Heart right ventricle (tissue), 16 donors: ENCODE results near the gene SLU7. TPM values are rescaled to one million over a fixed set of nuclear protein-coding genes. Genes with fewer than 3 reads are reported as not detected.
A peak's percentile ranks its signal among the peaks of the same experiment; 100 is the strongest.

Experiments
- ATAC-seq, 8 donors: fragments of 200-7000 bp; cut with Tn5 transposase; one replicate each; pipeline ENCODE4 v1.9.1; 2020; ENCODE audit warnings: mild to moderate bottlenecking in 8 of 8, moderate library complexity in 8 of 8, moderate number of reproducible peaks in 1 of 8
- DNase-seq, 2 donors: peaks; one replicate each; pipeline ENCODE4 v3.0.0-alpha.2; 2020
- H3K27ac ChIP-seq, 10 donors: fragments of 200-600 bp; sonication (generic) in 2 of 10; one replicate each; pipeline versions ENCODE4 v1.5.0 to v1.8.0; 2020 to 2022; ENCODE audit warnings: mild to moderate bottlenecking in 3 of 10
- H3K27me3 ChIP-seq, 7 donors: fragments of 200-600 bp; one replicate each; pipeline ENCODE4 v1.8.0; 2021 to 2022; ENCODE audit warnings: mild to moderate bottlenecking in 2 of 7
- H3K36me3 ChIP-seq, 9 donors: fragments of 200-600 bp; sonication (generic) in 1 of 9; one replicate each; pipeline versions ENCODE4 v1.5.0 to v1.8.0; 2020 to 2022; ENCODE audit warnings: mild to moderate bottlenecking in 2 of 9
- H3K4me1 ChIP-seq, 9 donors: fragments of 200-600 bp; sonication (generic) in 1 of 9; one replicate each; pipeline versions ENCODE4 v1.5.0 to v1.8.0; 2020 to 2022; ENCODE audit warnings: mild to moderate bottlenecking in 4 of 9
- H3K4me3 ChIP-seq, 10 donors: fragments of 200-600 bp; sonication (generic) in 2 of 10; one replicate each; pipeline versions ENCODE4 v1.5.0 to v1.8.0; 2020 to 2022; ENCODE audit warnings: mild to moderate bottlenecking in 7 of 10, moderate library complexity in 2 of 10
- H3K9me3 ChIP-seq, 11 donors: fragments of 200-600 bp in 10 of 11; sonication (generic) in 2 of 11; one replicate each; pipeline versions ENCODE4 v1.5.0 to v1.8.0; 2013 to 2022; ENCODE audit warnings: mild to moderate bottlenecking in 2 of 11, control low read depth in 1 of 11, moderate library complexity in 1 of 11
- CTCF ChIP-seq, 9 donors: fragments of 200-600 bp; sonication (generic) in 2 of 9; IDR thresholded peaks; one replicate each; pipeline versions ENCODE4 v1.5.0 to v1.8.0; 2021 to 2022; ENCODE audit warnings: antibody characterized with exemption in 9 of 9, mild to moderate bottlenecking in 5 of 9, moderate library complexity in 1 of 9
- WGBS, 2 donors: extraction: QIAGEN DNeasy Blood & Tissue Kit; methylation state at CpG; one replicate each; pipeline ENCODE4 v1.1.7; 2013; ENCODE audit warnings: inconsistent platforms in 1 of 2; 5-methylcytosine and 5-hydroxymethylcytosine counted together
- intact Hi-C, 10 donors: fragments of 100-400 bp; cut with DNase I; formaldehyde crosslinking; loops; one replicate each; pipeline versions ENCODE4 v1.11.1 to v1.14.2; 2022
- polyA plus RNA-seq, 2 donors: library from polyadenylated mRNA; stranded (reverse); fragments of 200-250 nt; gene quantifications; one replicate each; pipeline ENCODE4 v1.2.3, GENCODE V29; 2013
- total RNA-seq, 10 donors: library from RNA; stranded (reverse); fragmentation: NEBNext Ultra II Directional in 3 of 10; extraction: Animal tissue kit (Norgen Biotek cat#: 25700) in 3 of 10; gene quantifications; one replicate each; pipeline versions ENCODE4 v1.2.1 to v1.2.4, GENCODE V29; 2021 to 2023
- donor health status: Arrhythmogenic right ventricular cardiomyopathy.
- donor health status: ischemic (EF 13 %, LVEDD 7.1; RV severe dilation, severe dysfunction).
- donor health status: healthy with polysubstance abuse.
- donor health status: DM: no; HTN: yes; CAD: no.
- donor health status: DM: no; HTN: no; CAD: no.
- donor health status: ischemic (EF 25% LVEDD 6.9; RV normal size, moderate dysfunction).
- donor health status: ischemic (EF 25% LVEDD 5.7; RV mildly dilated, moderate dysfunction).
- donor health status: healthy.
- donor health status: DM: yes; HTN: yes; CAD: no.
- donor health status: Ischemic cardiomyopathy.
- donor health status: ischemic (EF 35%, LVEDD 5.7; RV mildly dilated, moderate dysfunction).
- donor health status: nonischemic (EF 11% LVEDD 7.7; RV severe dilation, severe dysfunction).
- donor health status: DM: yes; HTN: yes; CAD: no.
- donor health status: PGD.
- donor health status: ischemic (EF 29% LVEDD 5.4; RV normal size, mild dysfunction).
- donor health status: nonischemic (EF 23%, LVEDD 6.1; RV moderate dilation, normal function).

Gene SLU7
- total and polyA plus RNA-seq, 12 donors: 19.2 to 62.4 (median 40.6) TPM

GRCh38 chr5:160363660-160364395 is 55.1 kb downstream of the SLU7 start:
- H3K27ac ChIP-seq: peak overlapping the region in 9 of 10 donors; percentile 31 to 83 (median 52)
- no peaks in the 10 kb centered on the region for H3K9me3 ChIP-seq
- peaks cover 0 to 3% (median 0%) of the 10 kb centered on the region in 7 donors for H3K27me3 ChIP-seq
- ATAC-seq: peak in 3 of 8 donors; percentile 18 to 40 (median 21)
- TF ChIP-seq CTCF (IDR thresholded peaks at IDR 0.05): no peak
- no peak overlapping the region for H3K4me3 ChIP-seq
- H3K36me3 ChIP-seq: no peaks in the 10 kb centered on the region
- peaks cover 0 to 52% (median 28%) of the 10 kb centered on the region in 9 donors for H3K4me1 ChIP-seq
- no peak for DNase-seq
- intact Hi-C loops: no loop called here
- 76 to 79% methylated on average over 13 of the region's 13 CpGs for WGBS, 2 donors

GRCh38 chr5:160363211-160363610 is 55.7 kb downstream of the SLU7 start:
- H3K4me3 ChIP-seq: no peak overlapping the region
- intact Hi-C loops: no loop called here
- no peaks in the 10 kb centered on the region for H3K36me3 ChIP-seq
- peak in 5 of 8 donors; percentile 22 to 51 (median 32) for ATAC-seq
- WGBS, 2 donors: 28 to 31% methylated on average over 3 of the region's 3 CpGs
- H3K4me1 ChIP-seq: peaks cover 6 to 58% (median 34%) of the 10 kb centered on the region in 9 donors
- no peaks in the 10 kb centered on the region for H3K9me3 ChIP-seq
- H3K27me3 ChIP-seq: no peaks in the 10 kb centered on the region
- no peak for DNase-seq
- TF ChIP-seq CTCF (IDR thresholded peaks at IDR 0.05): no peak
- peak overlapping the region in 9 of 10 donors; percentile 31 to 83 (median 52) for H3K27ac ChIP-seq

GRCh38 chr5:160361624-160362228 is 57.2 kb downstream of the SLU7 start:
- 86 to 89% methylated on average over 9 of the region's 9 CpGs for WGBS, 2 donors
- intact Hi-C loops: no loop called here
- Histone ChIP-seq H3K27me3 (no peaks in the 10 kb centered on the region), H3K9me3 (no peaks in the 10 kb centered on the region), H3K4me1 (peaks cover 15 to 73% (median 42%) of the 10 kb centered on the region in 9 donors), H3K36me3 (no peaks in the 10 kb centered on the region), H3K27ac (no peak overlapping the region), H3K4me3 (no peak overlapping the region)
- DNase-seq (no peak), ATAC-seq (no peak)
- no peak for TF ChIP-seq CTCF (IDR thresholded peaks at IDR 0.05)

GRCh38 chr5:160360310-160360709 is 58.6 kb downstream of the SLU7 start:
- no peak for TF ChIP-seq CTCF (IDR thresholded peaks at IDR 0.05)
- no peak for DNase-seq
- intact Hi-C loops: no loop called here
- Histone ChIP-seq H3K9me3 (no peaks in the 10 kb centered on the region), H3K36me3 (no peaks in the 10 kb centered on the region), H3K27me3 (no peaks in the 10 kb centered on the region), H3K4me3 (no peak overlapping the region), H3K4me1 (peaks cover 17 to 77% (median 47%) of the 10 kb centered on the region in 9 donors), H3K27ac (peak overlapping the region in 1 of 10 donors; percentile 30)
- no peak for ATAC-seq
- WGBS, 2 donors: 80 to 85% methylated on average over 3 of the region's 3 CpGs
